ENCODE measurements around the gene DCST1.
A peak's percentile ranks its signal among the peaks of the same experiment; 100 is the strongest.

Gene DCST1

GRCh38 chr1:155081472-155082300 is 48.1 kb downstream of the DCST1 start:
- no peak overlapping the region for H2BK120ac ChIP-seq (ENCODE audit: low read depth, low read length)
- H3K36me3 ChIP-seq (ENCODE audit: control insufficient read depth, insufficient read depth, low read length), result no peaks in the 10 kb centered on the region
- no peak overlapping the region for H3K18ac ChIP-seq (ENCODE audit: low read length)
- H2BK15ac ChIP-seq (replicated peaks; ENCODE audit: low read depth), result no peak overlapping the region
- H3K4me1 ChIP-seq (ENCODE audit: control insufficient read depth, low read depth, low read length), result no peaks in the 10 kb centered on the region
- no peaks in the 10 kb centered on the region for H3K79me1 ChIP-seq (ENCODE audit: low read length)
- H3K27me3 ChIP-seq (ENCODE audit: insufficient read depth, low read length, poor library complexity), result peaks cover 41% of the 10 kb centered on the region
- H3K56ac ChIP-seq (ENCODE audit: low read length), result peak overlapping the region; percentile 62
- WGBS (ENCODE audit: extremely low coverage, insufficient coverage, low lambda C conversion rate), result no CpG with 5 or more reads among the region's 68 CpGs
- no peaks in the 10 kb centered on the region for H3K79me2 ChIP-seq (ENCODE audit: control insufficient read depth, insufficient read depth, low read length)
- no peak overlapping the region for H4K8ac ChIP-seq (ENCODE audit: low read depth, low read length)
- no peak overlapping the region for H2AK5ac ChIP-seq (ENCODE audit: low read length)
- H3K9ac ChIP-seq (ENCODE audit: low read length), result peak overlapping the region; percentile 44
- H3K23ac ChIP-seq (ENCODE audit: low read length), result no peak overlapping the region
- no peak overlapping the region for H3K4ac ChIP-seq (ENCODE audit: low read depth, low read length)
- H3K4me3 ChIP-seq (ENCODE audit: low read length), result no peak overlapping the region
- H3K4me2 ChIP-seq (ENCODE audit: low read length), result peak overlapping the region; percentile 44
- no peak overlapping the region for H4K5ac ChIP-seq (ENCODE audit: low read length)
- DNase-seq, result no peak
- no peak overlapping the region for H2BK5ac ChIP-seq (ENCODE audit: low read length)
- no peak overlapping the region for H3K27ac ChIP-seq (ENCODE audit: low read depth, low read length)

- no peak overlapping the region for H2AK5ac ChIP-seq (ENCODE audit: low read length)
- H3K23ac ChIP-seq (ENCODE audit: low read length), result no peak overlapping the region
- no peak overlapping the region for H3K4me2 ChIP-seq (ENCODE audit: low read length)
- H3K18ac ChIP-seq (ENCODE audit: low read length), result no peak overlapping the region
- no peaks in the 10 kb centered on the region for H3K4me1 ChIP-seq (ENCODE audit: control insufficient read depth, low read depth, low read length)
- no peak overlapping the region for H4K5ac ChIP-seq (ENCODE audit: low read length)
- H3K36me3 ChIP-seq (ENCODE audit: control insufficient read depth, insufficient read depth, low read length), result no peaks in the 10 kb centered on the region
- no peak overlapping the region for H3K4ac ChIP-seq (ENCODE audit: low read depth, low read length)
- no peak overlapping the region for H3K4me3 ChIP-seq (ENCODE audit: low read length)
- no peaks in the 10 kb centered on the region for H3K79me1 ChIP-seq (ENCODE audit: low read length)
- no peak overlapping the region for H3K56ac ChIP-seq (ENCODE audit: low read length)
- H2BK120ac ChIP-seq (ENCODE audit: low read depth, low read length), result no peak overlapping the region
- no peaks in the 10 kb centered on the region for H3K79me2 ChIP-seq (ENCODE audit: control insufficient read depth, insufficient read depth, low read length)
- no peak for DNase-seq
- H4K8ac ChIP-seq (ENCODE audit: low read depth, low read length), result no peak overlapping the region
- H3K9ac ChIP-seq (ENCODE audit: low read length), result no peak overlapping the region
- WGBS (ENCODE audit: extremely low coverage, insufficient coverage, low lambda C conversion rate), result no CpG with 5 or more reads among the region's 36 CpGs
- no peak overlapping the region for H3K27ac ChIP-seq (ENCODE audit: low read depth, low read length)
- no peak overlapping the region for H2BK15ac ChIP-seq (replicated peaks; ENCODE audit: low read depth)
- no peak overlapping the region for H2BK5ac ChIP-seq (ENCODE audit: low read length)
- H3K27me3 ChIP-seq (ENCODE audit: insufficient read depth, low read length, poor library complexity), result peaks cover 41% of the 10 kb centered on the region
These were observed 48.9 kb downstream of the DCST1 start for GRCh38 chr1:155082301-155083051.

GRCh38 chr1:155083052-155083541 is 49.5 kb downstream of the DCST1 start:
- no peak overlapping the region for H3K18ac ChIP-seq (ENCODE audit: low read length)
- H2BK120ac ChIP-seq (ENCODE audit: low read depth, low read length), result no peak overlapping the region
- H3K4me2 ChIP-seq (ENCODE audit: low read length), result no peak overlapping the region
- no peak overlapping the region for H3K56ac ChIP-seq (ENCODE audit: low read length)
- H4K5ac ChIP-seq (ENCODE audit: low read length), result no peak overlapping the region
- H2AK5ac ChIP-seq (ENCODE audit: low read length), result no peak overlapping the region
- no peaks in the 10 kb centered on the region for H3K79me2 ChIP-seq (ENCODE audit: control insufficient read depth, insufficient read depth, low read length)
- H2BK15ac ChIP-seq (replicated peaks; ENCODE audit: low read depth), result no peak overlapping the region
- H3K36me3 ChIP-seq (ENCODE audit: control insufficient read depth, insufficient read depth, low read length), result no peaks in the 10 kb centered on the region
- WGBS (ENCODE audit: extremely low coverage, insufficient coverage, low lambda C conversion rate), result no CpG with 5 or more reads among the region's 6 CpGs
- no peak overlapping the region for H4K8ac ChIP-seq (ENCODE audit: low read depth, low read length)
- H3K27me3 ChIP-seq (ENCODE audit: insufficient read depth, low read length, poor library complexity), result peaks cover 41% of the 10 kb centered on the region
- H3K23ac ChIP-seq (ENCODE audit: low read length), result no peak overlapping the region
- no peak overlapping the region for H3K9ac ChIP-seq (ENCODE audit: low read length)
- no peak overlapping the region for H3K4ac ChIP-seq (ENCODE audit: low read depth, low read length)
- no peak for DNase-seq
- no peak overlapping the region for H3K4me3 ChIP-seq (ENCODE audit: low read length)
- no peak overlapping the region for H2BK5ac ChIP-seq (ENCODE audit: low read length)
- H3K27ac ChIP-seq (ENCODE audit: low read depth, low read length), result no peak overlapping the region
- no peaks in the 10 kb centered on the region for H3K4me1 ChIP-seq (ENCODE audit: control insufficient read depth, low read depth, low read length)
- H3K79me1 ChIP-seq (ENCODE audit: low read length), result no peaks in the 10 kb centered on the region

GRCh38 chr1:155083865-155084721 is 50.5 kb downstream of the DCST1 start:
- Histone ChIP-seq H4K8ac (ENCODE audit: low read depth, low read length) (no peak overlapping the region), H3K27ac (ENCODE audit: low read depth, low read length) (no peak overlapping the region), H3K36me3 (ENCODE audit: control insufficient read depth, insufficient read depth, low read length) (no peaks in the 10 kb centered on the region), H3K23ac (ENCODE audit: low read length) (no peak overlapping the region), H3K4me2 (ENCODE audit: low read length) (peak overlapping the region; percentile 57), H2AK5ac (ENCODE audit: low read length) (no peak overlapping the region), H3K9ac (ENCODE audit: low read length) (peak overlapping the region; percentile 35), H3K18ac (ENCODE audit: low read length) (no peak overlapping the region), H2BK15ac (replicated peaks; ENCODE audit: low read depth) (no peak overlapping the region), H3K79me1 (ENCODE audit: low read length) (no peaks in the 10 kb centered on the region), H3K4ac (ENCODE audit: low read depth, low read length) (no peak overlapping the region), H4K5ac (ENCODE audit: low read length) (no peak overlapping the region), H3K79me2 (ENCODE audit: control insufficient read depth, insufficient read depth, low read length) (no peaks in the 10 kb centered on the region), H3K4me1 (ENCODE audit: control insufficient read depth, low read depth, low read length) (no peaks in the 10 kb centered on the region), H3K4me3 (ENCODE audit: low read length) (no peak overlapping the region), H3K56ac (ENCODE audit: low read length) (peak overlapping the region; percentile 49), H3K27me3 (ENCODE audit: insufficient read depth, low read length, poor library complexity) (peaks cover 39% of the 10 kb centered on the region), H2BK5ac (ENCODE audit: low read length) (no peak overlapping the region), H2BK120ac (ENCODE audit: low read depth, low read length) (no peak overlapping the region)
- WGBS (ENCODE audit: extremely low coverage, insufficient coverage, low lambda C conversion rate), result no CpG with 5 or more reads among the region's 21 CpGs
- no peak for DNase-seq

GRCh38 chr1:155084722-155085503 is 51.3 kb downstream of the DCST1 start:
- Histone ChIP-seq H2BK5ac (ENCODE audit: low read length) (no peak overlapping the region), H3K79me2 (ENCODE audit: control insufficient read depth, insufficient read depth, low read length) (no peaks in the 10 kb centered on the region), H3K27me3 (ENCODE audit: insufficient read depth, low read length, poor library complexity) (peaks cover 32% of the 10 kb centered on the region), H3K9ac (ENCODE audit: low read length) (peak overlapping the region; percentile 82), H2BK15ac (replicated peaks; ENCODE audit: low read depth) (no peak overlapping the region), H3K4ac (ENCODE audit: low read depth, low read length) (no peak overlapping the region), H3K79me1 (ENCODE audit: low read length) (no peaks in the 10 kb centered on the region), H3K23ac (ENCODE audit: low read length) (no peak overlapping the region), H2AK5ac (ENCODE audit: low read length) (no peak overlapping the region), H3K36me3 (ENCODE audit: control insufficient read depth, insufficient read depth, low read length) (no peaks in the 10 kb centered on the region), H3K4me2 (ENCODE audit: low read length) (peak overlapping the region; percentile 96), H3K27ac (ENCODE audit: low read depth, low read length) (peak overlapping the region; percentile 53), H3K4me1 (ENCODE audit: control insufficient read depth, low read depth, low read length) (no peaks in the 10 kb centered on the region), H4K8ac (ENCODE audit: low read depth, low read length) (no peak overlapping the region), H3K56ac (ENCODE audit: low read length) (peak overlapping the region; percentile 95), H2BK120ac (ENCODE audit: low read depth, low read length) (no peak overlapping the region), H3K4me3 (ENCODE audit: low read length) (peak overlapping the region; percentile 90), H3K18ac (ENCODE audit: low read length) (no peak overlapping the region), H4K5ac (ENCODE audit: low read length) (no peak overlapping the region)
- WGBS (ENCODE audit: extremely low coverage, insufficient coverage, low lambda C conversion rate), result no CpG with 5 or more reads among the region's 67 CpGs
- DNase-seq, result peak; percentile 99

Measured in mesendoderm (in vitro differentiated cells).